ENCODE results near the gene KIF16B.

KIF16B gene

DNA sequence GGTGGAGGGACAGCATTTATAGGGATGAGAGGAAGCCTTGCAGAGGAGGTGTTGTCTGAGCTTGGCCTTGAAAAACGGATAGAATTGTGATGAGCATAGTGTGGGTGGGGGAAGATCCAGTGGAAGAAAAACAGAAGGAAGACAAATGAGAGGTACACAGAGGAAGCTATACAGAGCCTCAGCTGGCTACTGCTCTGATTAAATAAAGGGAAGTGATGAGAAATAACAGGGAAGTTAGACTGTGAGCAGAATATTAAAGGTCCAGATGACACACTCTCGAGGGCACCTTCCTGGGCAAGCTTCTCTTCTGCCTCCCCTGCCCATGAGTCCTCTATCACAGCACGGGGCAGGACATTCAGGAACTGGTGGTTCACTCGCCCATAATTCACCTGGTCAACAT lies 182.3 kb downstream of the KIF16B start (continued):
- no peak for TF ChIP-seq ZNF830 (tag by site-specific recombination; IDR thresholded peaks at IDR 0.05; ENCODE audit: low read depth)

DNA sequence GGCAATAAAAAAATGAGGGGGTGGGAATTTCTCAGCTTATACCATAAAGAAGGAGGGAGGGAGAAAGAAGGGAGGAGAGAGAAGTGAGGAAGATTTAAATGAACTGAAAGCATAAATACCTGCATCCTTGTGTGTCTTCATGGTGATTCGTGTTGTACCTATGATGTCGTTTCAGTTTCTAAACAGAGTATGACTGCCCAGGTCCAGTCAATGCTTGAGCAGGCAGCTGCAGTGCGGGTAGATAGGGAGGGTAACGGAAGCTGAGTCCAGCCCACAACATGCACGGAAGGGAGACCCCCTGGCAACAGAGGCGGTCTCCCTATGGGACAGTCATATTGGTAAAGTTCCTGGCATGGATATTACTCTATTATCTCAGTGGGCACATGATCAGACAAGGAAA lies 184.5 kb downstream of the KIF16B start:
- Histone ChIP-seq H3K4me3 (ENCODE audit: low read depth, low read length) (no peak overlapping the region), H3K36me3 (ENCODE audit: control insufficient read depth in 2 of 2, insufficient read depth in 1 of 2, low read length in 2 of 2) (peaks cover 0 to 3% of the 10 kb centered on the region in 2 experiments; a peak in 1 of 3 replicates), H3K27ac (ENCODE audit: extremely low read depth, low read depth, low read length) (no peak overlapping the region), H3K4me1 (ENCODE audit: control insufficient read depth, insufficient read depth, low read length) (no peaks in the 10 kb centered on the region), H3K9me3 (ENCODE audit: control insufficient read depth, insufficient read depth, low read depth, low read length) (no peaks in the 10 kb centered on the region)
- TF ChIP-seq IKZF3 (tag by site-specific recombination; IDR thresholded peaks at IDR 0.05), result no peak
- TF ChIP-seq, protein P1, sequence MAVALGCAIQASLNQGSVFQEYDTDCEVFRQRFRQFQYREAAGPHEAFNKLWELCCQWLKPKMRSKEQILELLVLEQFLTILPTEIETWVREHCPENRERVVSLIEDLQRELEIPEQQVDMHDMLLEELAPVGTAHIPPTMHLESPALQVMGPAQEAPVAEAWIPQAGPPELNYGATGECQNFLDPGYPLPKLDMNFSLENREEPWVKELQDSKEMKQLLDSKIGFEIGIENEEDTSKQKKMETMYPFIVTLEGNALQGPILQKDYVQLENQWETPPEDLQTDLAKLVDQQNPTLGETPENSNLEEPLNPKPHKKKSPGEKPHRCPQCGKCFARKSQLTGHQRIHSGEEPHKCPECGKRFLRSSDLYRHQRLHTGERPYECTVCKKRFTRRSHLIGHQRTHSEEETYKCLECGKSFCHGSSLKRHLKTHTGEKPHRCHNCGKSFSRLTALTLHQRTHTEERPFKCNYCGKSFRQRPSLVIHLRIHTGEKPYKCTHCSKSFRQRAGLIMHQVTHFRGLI (tag by site-specific recombination; IDR thresholded peaks at IDR 0.05), result no peak
- TF ChIP-seq, protein P2, sequence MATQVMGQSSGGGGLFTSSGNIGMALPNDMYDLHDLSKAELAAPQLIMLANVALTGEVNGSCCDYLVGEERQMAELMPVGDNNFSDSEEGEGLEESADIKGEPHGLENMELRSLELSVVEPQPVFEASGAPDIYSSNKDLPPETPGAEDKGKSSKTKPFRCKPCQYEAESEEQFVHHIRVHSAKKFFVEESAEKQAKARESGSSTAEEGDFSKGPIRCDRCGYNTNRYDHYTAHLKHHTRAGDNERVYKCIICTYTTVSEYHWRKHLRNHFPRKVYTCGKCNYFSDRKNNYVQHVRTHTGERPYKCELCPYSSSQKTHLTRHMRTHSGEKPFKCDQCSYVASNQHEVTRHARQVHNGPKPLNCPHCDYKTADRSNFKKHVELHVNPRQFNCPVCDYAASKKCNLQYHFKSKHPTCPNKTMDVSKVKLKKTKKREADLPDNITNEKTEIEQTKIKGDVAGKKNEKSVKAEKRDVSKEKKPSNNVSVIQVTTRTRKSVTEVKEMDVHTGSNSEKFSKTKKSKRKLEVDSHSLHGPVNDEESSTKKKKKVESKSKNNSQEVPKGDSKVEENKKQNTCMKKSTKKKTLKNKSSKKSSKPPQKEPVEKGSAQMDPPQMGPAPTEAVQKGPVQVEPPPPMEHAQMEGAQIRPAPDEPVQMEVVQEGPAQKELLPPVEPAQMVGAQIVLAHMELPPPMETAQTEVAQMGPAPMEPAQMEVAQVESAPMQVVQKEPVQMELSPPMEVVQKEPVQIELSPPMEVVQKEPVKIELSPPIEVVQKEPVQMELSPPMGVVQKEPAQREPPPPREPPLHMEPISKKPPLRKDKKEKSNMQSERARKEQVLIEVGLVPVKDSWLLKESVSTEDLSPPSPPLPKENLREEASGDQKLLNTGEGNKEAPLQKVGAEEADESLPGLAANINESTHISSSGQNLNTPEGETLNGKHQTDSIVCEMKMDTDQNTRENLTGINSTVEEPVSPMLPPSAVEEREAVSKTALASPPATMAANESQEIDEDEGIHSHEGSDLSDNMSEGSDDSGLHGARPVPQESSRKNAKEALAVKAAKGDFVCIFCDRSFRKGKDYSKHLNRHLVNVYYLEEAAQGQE (tag by site-specific recombination; IDR thresholded peaks at IDR 0.05), result no peak
- TF ChIP-seq PRDM1 (tag by site-specific recombination; IDR thresholded peaks at IDR 0.05), result no peak
- TF ChIP-seq, protein P3, sequence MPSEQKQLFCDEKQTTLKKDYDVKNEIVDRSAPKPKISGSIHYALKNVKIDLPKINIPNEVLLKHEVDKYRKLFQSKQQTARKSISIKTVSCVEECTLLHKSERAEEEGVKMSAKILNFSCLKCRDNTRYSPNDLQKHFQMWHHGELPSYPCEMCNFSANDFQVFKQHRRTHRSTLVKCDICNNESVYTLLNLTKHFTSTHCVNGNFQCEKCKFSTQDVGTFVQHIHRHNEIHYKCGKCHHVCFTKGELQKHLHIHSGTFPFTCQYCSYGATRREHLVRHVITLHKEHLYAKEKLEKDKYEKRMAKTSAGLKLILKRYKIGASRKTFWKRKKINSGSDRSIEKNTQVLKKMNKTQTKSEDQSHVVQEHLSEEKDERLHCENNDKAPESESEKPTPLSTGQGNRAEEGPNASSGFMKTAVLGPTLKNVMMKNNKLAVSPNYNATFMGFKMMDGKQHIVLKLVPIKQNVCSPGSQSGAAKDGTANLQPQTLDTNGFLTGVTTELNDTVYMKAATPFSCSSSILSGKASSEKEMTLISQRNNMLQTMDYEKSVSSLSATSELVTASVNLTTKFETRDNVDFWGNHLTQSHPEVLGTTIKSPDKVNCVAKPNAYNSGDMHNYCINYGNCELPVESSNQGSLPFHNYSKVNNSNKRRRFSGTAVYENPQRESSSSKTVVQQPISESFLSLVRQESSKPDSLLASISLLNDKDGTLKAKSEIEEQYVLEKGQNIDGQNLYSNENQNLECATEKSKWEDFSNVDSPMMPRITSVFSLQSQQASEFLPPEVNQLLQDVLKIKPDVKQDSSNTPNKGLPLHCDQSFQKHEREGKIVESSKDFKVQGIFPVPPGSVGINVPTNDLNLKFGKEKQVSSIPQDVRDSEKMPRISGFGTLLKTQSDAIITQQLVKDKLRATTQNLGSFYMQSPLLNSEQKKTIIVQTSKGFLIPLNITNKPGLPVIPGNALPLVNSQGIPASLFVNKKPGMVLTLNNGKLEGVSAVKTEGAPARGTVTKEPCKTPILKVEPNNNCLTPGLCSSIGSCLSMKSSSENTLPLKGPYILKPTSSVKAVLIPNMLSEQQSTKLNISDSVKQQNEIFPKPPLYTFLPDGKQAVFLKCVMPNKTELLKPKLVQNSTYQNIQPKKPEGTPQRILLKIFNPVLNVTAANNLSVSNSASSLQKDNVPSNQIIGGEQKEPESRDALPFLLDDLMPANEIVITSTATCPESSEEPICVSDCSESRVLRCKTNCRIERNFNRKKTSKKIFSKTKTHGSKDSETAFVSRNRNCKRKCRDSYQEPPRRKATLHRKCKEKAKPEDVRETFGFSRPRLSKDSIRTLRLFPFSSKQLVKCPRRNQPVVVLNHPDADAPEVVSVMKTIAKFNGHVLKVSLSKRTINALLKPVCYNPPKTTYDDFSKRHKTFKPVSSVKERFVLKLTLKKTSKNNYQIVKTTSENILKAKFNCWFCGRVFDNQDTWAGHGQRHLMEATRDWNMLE (tag by site-specific recombination; conservative IDR thresholded peaks at IDR 0.05; ENCODE audit: low read depth), result no peak
- POLR2A ChIA-PET, result no interaction called here
- CTCF ChIA-PET, result no interaction called here

DNA sequence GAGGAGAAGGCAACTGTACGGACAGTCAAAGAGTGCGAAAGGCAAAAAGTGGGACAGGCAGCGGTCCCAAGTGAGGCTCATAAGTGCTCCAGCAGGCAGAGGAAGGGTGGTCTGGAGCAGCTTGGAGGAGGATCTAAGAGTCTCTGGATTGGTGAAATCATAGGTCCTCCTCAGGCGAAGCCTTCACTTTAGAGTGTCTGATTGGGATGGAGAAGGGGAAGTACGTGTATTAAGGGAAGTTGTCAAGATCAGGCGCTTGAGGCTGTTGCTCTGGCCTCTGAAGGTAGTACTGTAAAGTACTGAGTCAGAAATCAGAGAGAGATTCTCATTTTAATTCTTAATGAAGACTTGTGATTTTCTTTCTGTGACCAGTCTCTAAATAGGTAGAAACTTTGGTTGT lies 185.6 kb downstream of the KIF16B start:
- CTCF ChIA-PET, result no interaction called here

More for the DNA sequence above, 185.6 kb downstream of the KIF16B start:
- Histone ChIP-seq H3K4me1 (ENCODE audit: control insufficient read depth, insufficient read depth, low read length) (no peaks in the 10 kb centered on the region), H3K9me3 (ENCODE audit: control insufficient read depth, insufficient read depth, low read depth, low read length) (no peaks in the 10 kb centered on the region), H3K4me3 (ENCODE audit: low read depth, low read length) (no peak overlapping the region), H3K27ac (ENCODE audit: extremely low read depth, low read depth, low read length) (no peak overlapping the region), H3K36me3 (ENCODE audit: control insufficient read depth in 2 of 2, insufficient read depth in 1 of 2, low read length in 2 of 2) (peaks cover 0 to 3% of the 10 kb centered on the region in 2 experiments; a peak in 1 of 3 replicates)
- POLR2A ChIA-PET, result no interaction called here
- TF ChIP-seq, protein P4, sequence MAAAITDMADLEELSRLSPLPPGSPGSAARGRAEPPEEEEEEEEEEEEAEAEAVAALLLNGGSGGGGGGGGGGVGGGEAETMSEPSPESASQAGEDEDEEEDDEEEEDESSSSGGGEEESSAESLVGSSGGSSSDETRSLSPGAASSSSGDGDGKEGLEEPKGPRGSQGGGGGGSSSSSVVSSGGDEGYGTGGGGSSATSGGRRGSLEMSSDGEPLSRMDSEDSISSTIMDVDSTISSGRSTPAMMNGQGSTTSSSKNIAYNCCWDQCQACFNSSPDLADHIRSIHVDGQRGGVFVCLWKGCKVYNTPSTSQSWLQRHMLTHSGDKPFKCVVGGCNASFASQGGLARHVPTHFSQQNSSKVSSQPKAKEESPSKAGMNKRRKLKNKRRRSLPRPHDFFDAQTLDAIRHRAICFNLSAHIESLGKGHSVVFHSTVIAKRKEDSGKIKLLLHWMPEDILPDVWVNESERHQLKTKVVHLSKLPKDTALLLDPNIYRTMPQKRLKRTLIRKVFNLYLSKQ (tag by site-specific recombination; IDR thresholded peaks at IDR 0.05; ENCODE audit: borderline replicate concordance), result no peak
- no peak for TF ChIP-seq ZNF529 (tag by site-specific recombination; IDR thresholded peaks at IDR 0.05; ENCODE audit: insufficient replicate concordance)

Data from HEK293 (cell line).